ENCODE data around the gene TMEM184B. TPM values are rescaled to one million over a fixed set of nuclear protein-coding genes. Genes with fewer than 3 reads are reported as not detected.

Gene TMEM184B
- total and polyA plus RNA-seq, 2 donors (not counting 1 experiment from before 2014, with no cell fraction given) = 9.9 to 24.7 TPM

DNA sequence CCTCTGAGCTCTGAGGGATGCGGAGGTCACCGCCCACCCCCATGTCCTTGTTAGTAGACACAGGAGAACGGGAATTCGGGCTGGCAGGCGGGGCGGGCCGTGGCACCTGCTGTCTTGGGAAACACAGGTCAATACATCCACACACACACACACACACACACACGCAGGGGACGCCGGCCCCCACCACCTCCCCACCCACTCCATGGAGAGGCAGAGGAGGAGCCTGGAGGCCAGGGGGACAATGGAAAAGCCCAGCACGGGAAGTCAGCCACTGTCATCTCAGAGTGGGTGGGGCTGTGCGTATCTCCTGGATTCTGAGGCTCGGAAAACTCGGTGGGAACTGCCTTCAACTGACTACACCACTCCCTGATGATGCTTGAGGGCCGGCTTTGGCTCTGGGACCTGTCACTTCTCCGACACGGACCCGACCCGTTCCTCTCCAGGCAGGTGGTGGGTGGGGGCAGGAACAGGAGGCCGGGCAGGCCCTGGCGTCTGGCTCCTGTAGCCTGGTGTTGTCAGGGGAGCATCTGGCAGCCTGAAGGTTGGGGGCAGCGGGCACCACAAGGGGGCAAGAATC is 18.5 kb upstream of the TMEM184B start:
- ChIA-PET POLR2A (no interaction called here), CTCF (interaction anchor here (0.6 kb wide), 1 partner anchor 55 kb away, joined by 3 read pairs; no protein-coding TSS in a partner anchor)
- ATAC-seq (ENCODE audit: low read depth) = no peak
- Histone ChIP-seq H3K4me2 (replicated peaks; ENCODE audit: low read depth, low read length, poor library complexity, severe bottlenecking) (no peak overlapping the region), H3K9me3 (ENCODE audit: control extremely low read depth in 1 of 3, control insufficient read depth in 2 of 3, insufficient read depth in 1 of 3, low read length in 2 of 3) (no peaks in the 10 kb centered on the region), H3K36me3 (replicated peaks in 1 of 2; ENCODE audit: control extremely low read depth in 1 of 2, control insufficient read depth in 1 of 2, extremely low read depth in 1 of 2, insufficient read depth in 2 of 2, low read length in 1 of 2) (peaks cover 0 to 28% of the 10 kb centered on the region in 2 experiments), H3K4me1 (ENCODE audit: control insufficient read depth in 2 of 2, insufficient read depth in 2 of 2, low read length in 2 of 2) (no peaks in the 10 kb centered on the region), H2AFZ (ENCODE audit: insufficient read depth, low read depth, low read length, poor library complexity, severe bottlenecking) (no peak overlapping the region), H3K27me3 (replicated peaks in 1 of 4; ENCODE audit: control extremely low read depth in 1 of 4, control insufficient read depth in 3 of 4, insufficient read depth in 4 of 4, low read length in 3 of 4) (no peaks in the 10 kb centered on the region), H3K4me3 (ENCODE audit: control extremely low read depth in 1 of 5, extremely low read depth in 1 of 5, insufficient read depth in 1 of 5, low read depth in 2 of 5, low read length in 4 of 5) (no peak overlapping the region), H3K9ac (ENCODE audit: low read length) (no peak overlapping the region), H3K79me2 (ENCODE audit: control insufficient read depth, insufficient read depth, low read length) (no peaks in the 10 kb centered on the region), H3K27ac (ENCODE audit: low read length in 2 of 2) (no peak overlapping the region), H4K20me1 (ENCODE audit: control insufficient read depth, insufficient read depth, low read length, poor library complexity, severe bottlenecking) (no peaks in the 10 kb centered on the region)
- no peaks in the 10 kb centered on the region for H3K4me1 Mint-ChIP-seq
- TF ChIP-seq, protein P1, sequence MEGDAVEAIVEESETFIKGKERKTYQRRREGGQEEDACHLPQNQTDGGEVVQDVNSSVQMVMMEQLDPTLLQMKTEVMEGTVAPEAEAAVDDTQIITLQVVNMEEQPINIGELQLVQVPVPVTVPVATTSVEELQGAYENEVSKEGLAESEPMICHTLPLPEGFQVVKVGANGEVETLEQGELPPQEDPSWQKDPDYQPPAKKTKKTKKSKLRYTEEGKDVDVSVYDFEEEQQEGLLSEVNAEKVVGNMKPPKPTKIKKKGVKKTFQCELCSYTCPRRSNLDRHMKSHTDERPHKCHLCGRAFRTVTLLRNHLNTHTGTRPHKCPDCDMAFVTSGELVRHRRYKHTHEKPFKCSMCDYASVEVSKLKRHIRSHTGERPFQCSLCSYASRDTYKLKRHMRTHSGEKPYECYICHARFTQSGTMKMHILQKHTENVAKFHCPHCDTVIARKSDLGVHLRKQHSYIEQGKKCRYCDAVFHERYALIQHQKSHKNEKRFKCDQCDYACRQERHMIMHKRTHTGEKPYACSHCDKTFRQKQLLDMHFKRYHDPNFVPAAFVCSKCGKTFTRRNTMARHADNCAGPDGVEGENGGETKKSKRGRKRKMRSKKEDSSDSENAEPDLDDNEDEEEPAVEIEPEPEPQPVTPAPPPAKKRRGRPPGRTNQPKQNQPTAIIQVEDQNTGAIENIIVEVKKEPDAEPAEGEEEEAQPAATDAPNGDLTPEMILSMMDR (IDR thresholded peaks at IDR 0.05) = no peak
- TF ChIP-seq EZH2 (IDR thresholded peaks at IDR 0.05; ENCODE audit: borderline replicate concordance, insufficient read depth, low read depth, low read length, poor library complexity, severe bottlenecking) = no peak
- no peak for DNase-seq
- no peaks in the 10 kb centered on the region for H3K27me3 Mint-ChIP-seq
- intact Hi-C loops (cut with micrococcal nuclease) = no loop called here
- WGBS (ENCODE audit: insufficient coverage) = 91% methylated on average over 15 of the region's 22 CpGs
- H3K9me3 Mint-ChIP-seq (ENCODE audit: insufficient read depth) = no peaks in the 10 kb centered on the region
- no peak overlapping the region for H3K27ac Mint-ChIP-seq
- no peak overlapping the region for H3K4me3 Mint-ChIP-seq

GRCh38 chr22:38290347-38290746 is 17.5 kb upstream of the TMEM184B start:
- Histone ChIP-seq H3K4me2 (replicated peaks; ENCODE audit: low read depth, low read length, poor library complexity, severe bottlenecking) (no peak overlapping the region), H3K36me3 (replicated peaks in 1 of 2; ENCODE audit: control extremely low read depth in 1 of 2, control insufficient read depth in 1 of 2, extremely low read depth in 1 of 2, insufficient read depth in 2 of 2, low read length in 1 of 2) (peaks cover 0 to 19% of the 10 kb centered on the region in 2 experiments), H3K9me3 (ENCODE audit: control extremely low read depth in 1 of 3, control insufficient read depth in 2 of 3, insufficient read depth in 1 of 3, low read length in 2 of 3) (no peaks in the 10 kb centered on the region), H3K9ac (ENCODE audit: low read length) (no peak overlapping the region), H3K4me1 (ENCODE audit: control insufficient read depth in 2 of 2, insufficient read depth in 2 of 2, low read length in 2 of 2) (no peaks in the 10 kb centered on the region), H3K4me3 (ENCODE audit: control extremely low read depth in 1 of 5, extremely low read depth in 1 of 5, insufficient read depth in 1 of 5, low read depth in 2 of 5, low read length in 4 of 5) (no peak overlapping the region), H4K20me1 (ENCODE audit: control insufficient read depth, insufficient read depth, low read length, poor library complexity, severe bottlenecking) (no peaks in the 10 kb centered on the region), H3K27ac (ENCODE audit: low read length in 2 of 2) (no peak overlapping the region), H2AFZ (ENCODE audit: insufficient read depth, low read depth, low read length, poor library complexity, severe bottlenecking) (no peak overlapping the region), H3K27me3 (replicated peaks in 1 of 4; ENCODE audit: control extremely low read depth in 1 of 4, control insufficient read depth in 3 of 4, insufficient read depth in 4 of 4, low read length in 3 of 4) (no peaks in the 10 kb centered on the region), H3K79me2 (ENCODE audit: control insufficient read depth, insufficient read depth, low read length) (no peaks in the 10 kb centered on the region)
- H3K4me1 Mint-ChIP-seq = no peaks in the 10 kb centered on the region
- WGBS (ENCODE audit: insufficient coverage) = 62% methylated on average over 7 of the region's 8 CpGs
- ChIA-PET POLR2A (no interaction called here), CTCF (interaction anchor here (0.6 to 1.4 kb wide), 2 partner anchors 64 to 238 kb away, joined by 3 to 5 read pairs; no protein-coding TSS in a partner anchor)
- no peaks in the 10 kb centered on the region for H3K9me3 Mint-ChIP-seq (ENCODE audit: insufficient read depth)
- no peak overlapping the region for H3K4me3 Mint-ChIP-seq
- TF ChIP-seq, protein P1 (IDR thresholded peaks at IDR 0.05) = no peak
- TF ChIP-seq EZH2 (IDR thresholded peaks at IDR 0.05; ENCODE audit: borderline replicate concordance, insufficient read depth, low read depth, low read length, poor library complexity, severe bottlenecking) = no peak
- intact Hi-C loops (cut with micrococcal nuclease) = no loop called here
- H3K27ac Mint-ChIP-seq = no peak overlapping the region
- ATAC-seq (ENCODE audit: low read depth) (no peak), DNase-seq (no peak)
- H3K27me3 Mint-ChIP-seq = no peaks in the 10 kb centered on the region
